ENCODE measurements around the gene DPP6.

Gene DPP6

GRCh38 chr7:154581251-154581890 is 529.2 kb downstream of the DPP6 start:
- Histone ChIP-seq H3K9me3 (ENCODE audit: control insufficient read depth, low read length) (no peaks in the 10 kb centered on the region), H3K4me2 (ENCODE audit: low read length) (no peak overlapping the region), H3K27me3 (ENCODE audit: control insufficient read depth, insufficient read depth, low read length) (no peaks in the 10 kb centered on the region), H3K36me3 (ENCODE audit: control insufficient read depth, insufficient read depth, low read length) (no peaks in the 10 kb centered on the region), H3K79me2 (no peaks in the 10 kb centered on the region), H3K4me3 (ENCODE audit: low read depth, low read length) (no peak overlapping the region), H3K9ac (no peak overlapping the region), H3K4me1 (no peaks in the 10 kb centered on the region), H3K27ac (no peak overlapping the region), H2AFZ (no peak overlapping the region)
- no peak for TF ChIP-seq CTCF (IDR thresholded peaks at IDR 0.05)

- no peak overlapping the region for H3K4me3 ChIP-seq (ENCODE audit: low read depth, low read length)
- no peaks in the 10 kb centered on the region for H3K9me3 ChIP-seq (ENCODE audit: control insufficient read depth, low read length)
- no peak for TF ChIP-seq CTCF (IDR thresholded peaks at IDR 0.05)
- no peak overlapping the region for H3K4me2 ChIP-seq (ENCODE audit: low read length)
- no peaks in the 10 kb centered on the region for H3K36me3 ChIP-seq (ENCODE audit: control insufficient read depth, insufficient read depth, low read length)
- H2AFZ ChIP-seq, result no peak overlapping the region
- H3K79me2 ChIP-seq, result no peaks in the 10 kb centered on the region
- no peak overlapping the region for H3K9ac ChIP-seq
- H3K27ac ChIP-seq, result no peak overlapping the region
- no peaks in the 10 kb centered on the region for H3K27me3 ChIP-seq (ENCODE audit: control insufficient read depth, insufficient read depth, low read length)
- no peaks in the 10 kb centered on the region for H3K4me1 ChIP-seq
Observed at GRCh38 chr7:154583454-154583853, 531.3 kb downstream of the DPP6 start.

GRCh38 chr7:154584352-154585252 is 532.4 kb downstream of the DPP6 start:
- peak; percentile 7 for TF ChIP-seq CTCF (IDR thresholded peaks at IDR 0.05)
- no peak overlapping the region for H3K27ac ChIP-seq

GRCh38 chr7:154587792-154588191 is 535.6 kb downstream of the DPP6 start:
- H3K79me2 ChIP-seq, result no peaks in the 10 kb centered on the region
- H3K27me3 ChIP-seq (ENCODE audit: control insufficient read depth, insufficient read depth, low read length), result no peaks in the 10 kb centered on the region
- peaks cover 13% of the 10 kb centered on the region for H3K4me1 ChIP-seq
- H3K4me3 ChIP-seq (ENCODE audit: low read depth, low read length), result no peak overlapping the region
- H3K4me2 ChIP-seq (ENCODE audit: low read length), result no peak overlapping the region
- H2AFZ ChIP-seq, result no peak overlapping the region
- TF ChIP-seq CTCF (IDR thresholded peaks at IDR 0.05), result no peak
- no peaks in the 10 kb centered on the region for H3K9me3 ChIP-seq (ENCODE audit: control insufficient read depth, low read length)
- H3K9ac ChIP-seq, result no peak overlapping the region
- no peak overlapping the region for H3K27ac ChIP-seq
- no peaks in the 10 kb centered on the region for H3K36me3 ChIP-seq (ENCODE audit: control insufficient read depth, insufficient read depth, low read length)

More at GRCh38 chr7:154584352-154585252, 532.4 kb downstream of the DPP6 start:
- no peak overlapping the region for H3K4me3 ChIP-seq (ENCODE audit: low read depth, low read length)
- H3K36me3 ChIP-seq (ENCODE audit: control insufficient read depth, insufficient read depth, low read length), result no peaks in the 10 kb centered on the region
- H3K9ac ChIP-seq, result no peak overlapping the region
- H3K4me2 ChIP-seq (ENCODE audit: low read length), result no peak overlapping the region
- no peaks in the 10 kb centered on the region for H3K9me3 ChIP-seq (ENCODE audit: control insufficient read depth, low read length)
- H3K79me2 ChIP-seq, result no peaks in the 10 kb centered on the region
- H3K27me3 ChIP-seq (ENCODE audit: control insufficient read depth, insufficient read depth, low read length), result no peaks in the 10 kb centered on the region
- no peaks in the 10 kb centered on the region for H3K4me1 ChIP-seq
- no peak overlapping the region for H2AFZ ChIP-seq
